Right ventricle myocardium superior (tissue), 1 donor: ENCODE data around the gene NLGN4X. TPM values are rescaled to one million over a fixed set of nuclear protein-coding genes. Genes with fewer than 3 reads are reported as not detected.

ENCODE experiments used
- ATAC-seq: fragments of 200-7000 bp; cut with Tn5 transposase; one replicate; pipeline ENCODE4 v1.9.1; 2020; ENCODE audit warnings: mild to moderate bottlenecking; ENCODE audit not compliant: poor library complexity
- DNase-seq: peaks from one replicate; pipeline ENCODE4 v3.0.0-alpha.2; 2020
- intact Hi-C: fragments of 100-400 bp; cut with DNase I; formaldehyde crosslinking; loops from one replicate; pipeline ENCODE4 v1.11.2; 2022
- total RNA-seq: library from RNA; stranded (reverse); fragmentation: NEBNext Ultra II Directional; extraction: Animal tissue kit (Norgen Biotek cat#: 25700); gene quantifications from one replicate; pipeline ENCODE4 v1.2.1, GENCODE V29; 2021
- donor health status: DM: no; HTN: yes; CAD: no; lungs with severe emphysema.

NLGN4X gene
- total RNA-seq, 1 donor from 2014 or later = 3.0 TPM

DNA sequence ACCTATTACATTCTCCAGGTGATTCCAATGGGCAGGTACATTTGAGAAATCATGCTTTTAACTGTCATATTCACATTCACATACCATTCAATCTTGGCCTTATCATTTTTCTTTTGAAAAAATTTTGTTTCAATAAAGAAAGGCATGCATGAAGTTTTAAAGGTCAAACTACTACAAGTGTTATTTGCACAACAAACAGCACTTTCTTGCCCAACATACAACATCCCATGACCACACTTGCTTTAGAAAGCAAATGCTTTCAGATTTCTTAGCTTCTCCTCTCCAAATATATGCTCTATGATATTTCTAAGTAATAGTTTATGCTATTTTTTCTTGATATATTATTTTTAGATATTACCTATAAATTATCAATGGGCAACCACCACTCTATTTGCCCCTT lies 58.2 kb downstream of the NLGN4X start:
- DNase-seq (no peak), ATAC-seq (no peak)
- intact Hi-C loops = no loop called here

DNA sequence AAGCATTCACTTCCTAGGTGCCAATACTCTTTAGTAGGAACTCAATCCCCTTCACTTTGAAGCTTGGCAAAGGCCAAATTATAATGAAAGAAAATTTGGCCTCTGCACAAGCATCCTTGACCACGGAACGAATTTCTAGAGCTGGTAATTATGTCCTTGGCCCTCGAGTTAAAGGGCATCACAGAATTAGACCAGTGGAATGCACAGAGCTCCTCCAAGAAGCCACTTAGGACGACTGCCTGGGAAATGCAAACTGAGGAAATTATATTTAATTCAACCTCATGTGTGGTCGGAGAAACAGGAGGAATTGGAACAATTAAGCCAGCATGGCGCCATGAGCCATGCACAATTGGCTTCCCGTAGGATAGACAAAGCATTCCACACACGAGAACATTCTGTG lies 59.3 kb downstream of the NLGN4X start:
- ATAC-seq = no peak
- no peak for DNase-seq
- intact Hi-C loops = no loop called here

DNA sequence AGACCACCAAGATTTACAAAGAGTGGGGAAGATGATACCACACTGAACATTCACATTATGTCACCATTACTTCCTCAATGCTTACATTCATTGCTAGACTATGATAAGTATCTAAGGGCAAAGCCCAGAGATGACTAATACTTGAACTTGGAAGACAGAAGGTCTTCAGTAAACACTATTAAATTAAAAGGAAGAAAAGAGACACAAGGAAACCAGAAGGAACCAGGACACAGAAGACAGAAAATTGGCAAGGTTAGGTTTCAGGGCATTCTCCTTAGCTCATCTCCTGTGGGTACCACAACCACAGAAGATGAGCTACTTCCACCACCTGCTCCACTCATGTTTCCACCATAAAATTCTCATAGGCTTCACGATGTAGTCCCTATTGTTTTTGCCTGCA lies 64.9 kb downstream of the NLGN4X start:
- intact Hi-C loops = no loop called here
- no peak for ATAC-seq
- no peak for DNase-seq

DNA sequence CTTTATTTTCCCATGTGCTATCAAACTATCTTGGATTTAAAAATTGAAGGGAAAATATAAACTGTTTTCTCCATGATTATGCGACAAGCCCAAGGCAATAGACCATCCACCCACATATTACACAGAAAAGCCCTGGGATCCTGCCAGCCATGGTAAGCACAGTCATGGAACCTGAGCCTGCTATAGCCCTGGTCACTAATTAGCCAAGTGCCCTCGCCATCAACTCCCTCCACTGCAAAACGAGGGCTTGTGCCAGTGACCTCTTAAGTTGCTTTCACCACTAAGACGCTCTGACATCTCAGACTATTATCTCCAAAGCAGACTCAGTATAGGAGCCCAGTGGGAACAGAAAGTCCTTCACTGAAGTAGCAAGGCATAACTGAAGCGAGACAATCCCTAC lies 69.2 kb downstream of the NLGN4X start:
- ATAC-seq (no peak), DNase-seq (no peak)
- intact Hi-C loops = no loop called here

DNA sequence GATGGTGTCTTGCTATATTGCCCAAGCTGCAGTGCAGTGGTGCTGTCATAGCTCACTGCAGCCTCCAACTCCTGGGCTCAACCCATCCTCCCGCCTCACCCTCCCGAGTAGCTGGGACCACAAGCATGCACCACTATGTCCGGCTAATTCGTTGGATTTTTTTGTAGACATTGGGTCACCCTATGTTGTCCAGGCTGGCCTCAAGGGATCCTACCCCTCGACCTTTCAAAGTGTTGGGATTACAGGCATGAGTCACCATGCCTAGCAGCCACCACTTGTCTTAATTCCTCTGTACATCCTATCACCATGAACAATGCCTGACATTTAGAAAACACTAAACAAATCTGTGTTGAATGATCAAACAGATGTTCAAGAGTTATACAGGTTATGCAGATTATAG lies 76.7 kb downstream of the NLGN4X start:
- DNase-seq (no peak), ATAC-seq (no peak)
- intact Hi-C loops = no loop called here

DNA sequence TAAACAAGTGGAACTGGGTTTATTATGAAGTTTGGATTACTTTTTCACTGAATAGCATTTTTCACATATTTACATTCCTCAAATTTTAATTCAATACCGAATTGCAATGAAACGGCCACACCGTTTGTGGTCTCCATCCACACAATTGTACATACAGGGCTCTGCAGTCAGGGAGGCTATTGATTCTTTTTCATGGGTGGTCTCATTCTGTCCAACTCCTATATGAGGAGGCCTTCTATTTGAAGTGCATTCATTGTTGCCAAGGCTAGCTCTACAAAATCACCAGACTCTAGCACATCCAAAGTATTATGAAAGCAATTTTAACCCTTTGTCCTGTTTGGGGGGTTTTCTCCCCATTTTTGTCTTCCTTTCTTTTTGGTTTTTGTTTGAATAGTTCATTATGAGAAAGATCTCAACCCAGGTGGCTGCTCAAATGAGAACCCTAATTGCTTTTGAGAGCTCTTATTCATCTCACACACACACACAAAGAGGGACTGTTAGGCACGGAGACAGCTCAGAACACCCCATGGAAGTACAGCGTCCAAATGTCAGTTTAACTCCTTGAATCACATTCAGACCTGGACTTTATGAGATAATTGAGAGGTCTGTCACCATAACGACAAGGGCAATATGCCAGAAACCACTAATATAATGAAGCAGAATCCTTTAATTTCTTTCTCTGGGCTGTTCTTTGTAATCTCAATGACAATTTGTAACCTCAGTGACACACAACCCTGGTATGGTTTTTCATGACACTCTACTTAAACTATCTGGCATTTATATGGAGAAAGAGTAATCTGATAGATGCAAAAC lies 79.4 kb downstream of the NLGN4X start:
- DNase-seq (no peak), ATAC-seq (no peak)
- intact Hi-C loops = no loop called here

DNA sequence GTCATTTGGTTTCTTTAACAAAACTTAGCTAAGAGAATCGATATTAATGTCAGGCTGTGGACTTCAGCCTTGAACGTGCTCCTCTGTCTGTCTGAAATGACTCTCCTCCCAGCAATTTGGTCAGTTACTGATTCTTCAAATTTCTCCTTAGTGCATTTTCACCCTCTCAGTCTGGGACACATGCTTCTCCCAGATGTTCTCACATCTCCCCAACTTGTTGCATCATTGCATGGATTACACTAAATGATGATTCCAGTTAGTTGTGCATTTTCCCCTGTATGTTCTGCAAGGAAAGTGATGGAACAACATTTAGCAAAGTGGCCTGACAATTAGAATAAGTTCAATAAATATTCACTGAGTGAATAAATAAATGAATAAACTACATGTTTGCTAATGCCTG lies 94.4 kb downstream of the NLGN4X start:
- ATAC-seq = no peak
- no peak for DNase-seq
- intact Hi-C loops = no loop called here

DNA sequence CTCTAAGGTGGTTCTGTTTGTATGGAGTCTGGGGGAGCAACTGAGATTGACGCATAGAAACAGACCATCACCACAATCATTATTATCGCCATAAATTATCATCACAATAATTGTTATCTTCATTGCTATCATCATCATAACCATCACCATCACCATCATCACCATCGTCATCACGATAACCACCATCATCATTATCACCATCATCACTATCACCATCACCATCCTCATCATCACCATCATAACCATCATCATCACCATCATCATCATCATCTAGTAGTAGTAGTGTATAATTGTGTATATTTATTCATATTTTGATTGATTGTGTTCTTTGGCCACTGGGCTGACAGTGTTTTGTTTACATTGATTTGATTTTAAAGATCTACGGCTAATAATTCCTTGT lies 95.7 kb downstream of the NLGN4X start:
- DNase-seq (no peak), ATAC-seq (no peak)
- intact Hi-C loops = no loop called here

DNA sequence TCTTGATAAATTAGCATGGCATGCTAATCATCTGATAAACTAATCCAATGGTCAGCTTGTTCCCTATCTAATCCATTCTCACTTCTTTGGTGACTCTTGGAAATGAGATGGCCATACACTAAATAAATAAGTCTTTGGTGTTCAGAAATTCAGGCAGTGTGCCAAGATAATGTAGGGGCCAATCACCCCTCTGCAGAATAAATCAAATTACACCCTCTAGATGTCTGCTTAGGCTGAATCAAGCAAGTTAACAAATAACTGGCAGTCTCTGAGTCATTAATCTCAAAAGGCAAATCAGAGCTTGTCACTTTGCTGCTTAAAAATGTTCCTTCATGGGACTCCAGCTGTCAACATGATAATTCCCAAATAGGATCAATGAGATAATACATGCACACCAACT lies 97.4 kb downstream of the NLGN4X start:
- DNase-seq (no peak), ATAC-seq (no peak)
- intact Hi-C loops = no loop called here

DNA sequence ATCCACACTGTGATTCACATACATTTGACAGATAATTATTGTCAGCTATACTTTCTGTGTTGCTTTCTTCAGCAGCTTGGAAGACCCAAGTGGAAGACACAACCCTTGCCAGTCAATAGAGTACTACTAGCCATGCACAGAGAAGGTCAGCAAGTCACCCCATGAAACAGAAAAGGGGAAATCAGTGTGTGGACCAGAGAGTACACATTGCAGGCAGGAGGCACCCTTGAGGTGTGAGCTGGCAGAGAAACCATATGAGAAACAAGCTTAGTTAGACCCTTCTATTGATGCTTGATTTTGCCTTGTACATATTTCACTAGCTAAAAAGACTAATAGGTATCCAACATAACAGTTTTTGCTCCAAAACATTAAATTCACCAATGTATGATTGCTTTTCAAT lies 99.5 kb downstream of the NLGN4X start:
- DNase-seq = no peak
- intact Hi-C loops = no loop called here
- ATAC-seq = no peak

DNA sequence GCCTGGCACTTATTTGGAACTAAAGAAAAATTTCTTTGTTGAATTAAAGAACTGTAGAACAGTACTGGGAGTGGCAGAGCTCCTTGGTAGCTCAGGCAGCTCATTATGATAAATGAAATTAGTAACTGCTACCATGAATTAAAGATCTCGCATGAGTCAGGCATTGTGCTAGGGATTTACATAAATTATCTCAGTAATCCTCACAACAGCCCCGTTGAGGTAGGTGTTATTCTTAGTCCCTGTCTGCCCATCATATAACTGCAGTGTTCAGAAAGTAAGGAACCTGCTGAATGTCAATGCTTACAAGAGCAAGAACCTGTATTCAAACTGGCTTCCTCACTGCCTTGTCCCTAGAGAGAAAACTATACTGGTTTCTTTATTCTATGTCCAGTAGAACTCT lies 108.3 kb downstream of the NLGN4X start:
- ATAC-seq (no peak), DNase-seq (no peak)
- intact Hi-C loops = no loop called here

DNA sequence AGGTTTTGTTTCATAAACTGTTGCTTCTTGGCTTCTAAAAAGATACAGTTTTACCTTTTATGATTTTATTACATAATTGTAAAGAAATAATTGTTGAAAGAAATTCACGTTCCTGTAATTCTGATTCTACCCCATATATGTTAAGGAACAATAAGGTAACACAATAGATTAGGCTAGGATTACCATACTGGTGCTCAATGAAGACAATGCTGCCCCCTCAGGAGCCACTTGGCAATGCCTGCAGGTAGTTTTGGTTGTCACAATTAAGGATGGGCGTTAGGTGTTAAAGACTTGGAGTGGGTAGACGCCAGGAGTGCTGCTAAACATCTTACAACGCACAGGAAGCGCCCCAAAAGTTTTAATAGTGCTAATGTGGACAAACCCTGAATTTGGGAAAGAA lies 133.2 kb downstream of the NLGN4X start:
- ATAC-seq (no peak), DNase-seq (no peak)
- intact Hi-C loops = no loop called here

DNA sequence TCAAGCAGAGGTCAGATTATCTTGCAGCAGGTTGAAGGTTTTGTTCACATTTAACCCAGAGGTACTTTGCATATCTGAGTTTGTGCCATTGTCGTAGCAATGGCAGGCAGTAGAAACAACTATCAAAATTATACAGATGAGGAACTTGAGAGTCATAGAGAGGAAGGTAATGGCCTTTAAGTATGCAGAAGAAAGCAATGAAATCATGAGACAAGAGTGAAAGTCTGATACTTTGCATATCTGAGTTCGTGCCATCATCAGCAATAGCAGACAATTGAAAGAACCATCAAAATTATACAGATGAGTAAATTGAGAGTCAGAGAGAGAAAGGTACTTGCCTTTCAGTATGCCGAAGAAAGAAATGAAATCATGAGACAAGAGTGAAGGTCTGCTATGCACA lies 154.1 kb downstream of the NLGN4X start:
- no peak for DNase-seq
- ATAC-seq = no peak
- intact Hi-C loops = no loop called here

DNA sequence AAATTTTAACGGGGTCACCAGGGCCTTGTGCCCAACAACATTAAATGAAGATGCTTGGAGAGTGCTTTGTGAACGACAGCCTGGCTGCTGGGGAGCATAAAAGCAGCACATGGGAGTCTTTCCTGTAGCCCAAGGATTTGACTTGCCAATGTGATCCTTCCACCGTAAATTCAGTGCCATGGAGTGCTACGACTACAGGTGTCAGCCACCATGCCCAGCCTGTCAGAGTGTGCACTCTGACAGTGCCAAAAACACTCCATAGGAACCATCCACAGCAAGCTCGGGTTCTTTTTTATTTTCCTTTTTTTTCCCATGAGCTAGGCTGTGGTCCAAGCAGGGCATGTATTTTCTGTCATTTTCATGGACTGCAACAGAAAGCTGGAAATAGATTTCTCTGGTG lies 156.9 kb downstream of the NLGN4X start:
- DNase-seq (no peak), ATAC-seq (no peak)
- intact Hi-C loops = no loop called here

DNA sequence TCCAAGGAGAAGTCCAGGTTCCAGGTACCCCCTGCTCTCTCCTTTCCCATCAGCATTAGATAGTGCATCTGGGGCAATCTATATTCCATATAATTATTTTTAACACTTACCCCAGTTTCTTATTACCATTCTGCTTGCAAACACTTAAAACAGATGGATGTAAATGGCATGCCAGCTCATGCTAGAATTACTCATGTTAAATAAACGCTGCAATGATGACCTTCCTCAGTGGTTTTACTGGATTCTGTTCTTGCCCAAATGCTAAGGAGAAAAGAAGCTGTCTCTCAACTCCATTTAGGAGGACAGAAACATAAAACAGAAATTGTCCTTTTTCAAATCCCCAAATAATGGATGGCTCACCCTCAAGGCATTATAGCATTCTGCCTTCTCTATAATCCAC lies 161.1 kb downstream of the NLGN4X start:
- DNase-seq (no peak), ATAC-seq (no peak)
- intact Hi-C loops = no loop called here

DNA sequence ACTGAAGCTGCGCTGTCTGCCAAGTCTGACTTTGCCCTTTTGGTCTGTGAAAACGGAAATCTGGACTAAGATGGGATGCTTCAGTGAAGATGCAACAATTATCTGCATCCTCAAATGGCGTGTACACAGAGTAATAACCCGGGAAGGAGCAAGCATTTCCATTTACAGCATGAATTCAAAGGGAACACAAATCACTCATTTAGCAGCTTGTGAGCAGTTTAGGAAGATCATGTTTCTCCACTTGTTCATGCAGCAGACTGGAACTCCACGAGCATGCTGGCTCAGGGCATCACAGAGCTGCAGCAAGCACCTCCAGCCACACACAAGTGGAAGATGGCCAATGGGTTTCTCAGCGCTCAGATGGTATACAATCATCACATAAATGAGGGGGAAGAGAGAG lies 175.5 kb downstream of the NLGN4X start:
- no peak for DNase-seq
- intact Hi-C loops = no loop called here
- no peak for ATAC-seq

DNA sequence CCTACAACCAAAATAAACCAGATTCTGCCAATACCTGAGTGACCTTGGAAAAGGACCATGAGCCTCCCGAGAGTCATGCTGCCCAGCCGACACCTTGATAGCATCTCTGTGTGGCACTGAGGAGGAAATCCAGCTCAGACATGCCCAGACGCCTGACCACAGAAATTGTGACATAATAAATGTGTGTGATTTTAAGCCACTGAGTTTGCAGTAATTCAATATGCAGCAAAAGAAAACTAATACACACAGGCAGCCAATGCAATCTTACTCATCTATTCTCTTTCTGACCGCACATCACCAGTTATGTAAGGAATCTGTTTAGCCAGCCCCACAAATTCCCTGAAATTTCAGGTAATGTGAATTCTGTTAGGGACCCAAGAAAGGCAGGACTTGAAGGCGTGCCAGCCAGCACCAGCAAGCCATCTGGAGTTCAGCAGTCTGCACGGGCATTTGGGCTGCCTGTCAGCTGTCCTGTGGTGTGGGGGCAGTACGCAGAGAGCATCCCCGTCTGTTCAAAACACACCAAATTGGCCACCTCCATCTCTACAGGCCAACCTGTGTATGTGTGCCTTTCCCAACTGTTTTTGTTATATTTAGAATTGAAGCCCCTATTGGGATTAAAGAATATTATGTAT lies 176.4 kb downstream of the NLGN4X start:
- no peak for ATAC-seq
- DNase-seq = no peak
- intact Hi-C loops = no loop called here

DNA sequence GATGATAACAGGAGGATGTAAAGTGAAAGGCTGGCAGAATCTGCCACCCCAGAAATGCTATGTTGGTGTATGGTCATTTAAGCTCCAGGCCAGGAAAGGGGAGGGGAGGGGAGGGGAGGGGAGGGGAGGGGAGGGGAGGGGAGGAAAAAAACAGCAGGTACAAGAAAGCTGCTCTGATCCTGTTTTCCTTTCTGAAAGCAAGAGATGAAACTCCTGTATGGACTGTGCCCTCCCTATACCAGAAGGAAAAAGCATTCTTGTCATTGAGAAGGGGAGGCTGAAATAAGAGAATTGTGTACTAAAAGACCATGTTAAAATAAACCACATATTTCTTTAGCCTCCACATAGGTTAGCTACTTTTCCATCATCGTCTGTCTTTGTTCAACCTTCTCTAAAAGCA lies 179.5 kb downstream of the NLGN4X start:
- DNase-seq = no peak
- ATAC-seq = no peak
- intact Hi-C loops = no loop called here

DNA sequence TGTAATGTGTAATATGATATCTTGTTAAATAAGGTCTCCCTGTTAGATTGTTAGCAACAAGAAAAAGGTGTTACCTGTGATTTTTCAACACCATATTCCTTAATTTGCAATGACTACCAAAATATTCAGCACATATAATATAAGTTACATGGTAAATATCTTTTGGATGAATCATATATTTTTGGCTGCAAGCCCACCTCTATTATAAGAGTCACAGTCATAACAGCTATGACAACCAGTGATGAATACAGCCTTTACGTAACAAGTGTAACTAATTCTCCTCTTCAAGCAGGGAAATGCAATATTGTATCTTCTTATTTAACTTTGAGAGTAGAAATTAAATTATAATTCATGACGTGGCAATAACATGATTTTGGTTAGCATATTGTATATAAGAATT lies 187.0 kb downstream of the NLGN4X start:
- ATAC-seq = no peak
- intact Hi-C loops = no loop called here
- no peak for DNase-seq

DNA sequence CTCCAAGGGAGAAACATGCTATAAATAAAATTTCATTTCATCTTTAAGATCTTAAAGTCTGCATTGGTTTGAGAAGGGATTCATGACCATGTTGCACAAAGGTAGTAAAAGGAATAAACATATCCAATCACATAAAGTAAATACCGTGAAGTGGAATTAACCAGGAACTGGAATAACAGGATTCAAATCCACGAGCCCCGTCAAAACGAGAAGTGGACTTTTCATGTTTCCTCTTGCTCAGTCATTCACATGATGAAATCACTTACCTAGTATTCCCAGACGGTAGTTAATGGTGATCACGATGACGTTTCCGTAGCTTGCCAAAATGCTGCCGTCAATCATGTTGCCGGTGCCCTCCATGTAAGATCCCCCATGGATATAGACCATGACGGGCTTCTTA lies 199.7 kb downstream of the NLGN4X start:
- DNase-seq (no peak), ATAC-seq (no peak)
- intact Hi-C loops = no loop called here

DNA sequence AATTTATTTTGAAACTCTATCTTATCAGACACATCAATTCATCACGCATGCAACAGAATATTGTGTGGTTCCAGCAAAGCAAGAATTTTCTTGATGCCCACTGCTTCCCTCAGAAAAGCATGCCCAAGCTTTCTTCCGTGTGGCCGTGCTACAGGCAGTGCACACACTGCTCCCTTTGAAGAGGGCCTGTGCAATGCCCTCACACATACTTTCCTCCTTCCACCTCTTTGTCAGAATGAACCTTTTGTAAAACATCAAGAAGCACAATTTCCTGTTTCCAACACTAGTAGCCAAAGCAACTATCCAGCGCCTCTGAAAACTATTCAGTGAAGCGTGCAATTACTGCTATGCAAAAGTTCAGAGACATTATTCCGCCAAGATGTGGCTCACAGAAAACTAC lies 201.7 kb downstream of the NLGN4X start:
- intact Hi-C loops = no loop called here
- DNase-seq = no peak
- no peak for ATAC-seq
